ENCODE measurements around the gene MTA1. TPM values are rescaled to one million over a fixed set of nuclear protein-coding genes. Genes with fewer than 3 reads are reported as not detected.

MTA1 gene
- total RNA-seq, 4 donors from 2014 or later: 34.3 to 75.0 (median 49.2) TPM

- no peak for TF ChIP-seq CTCF (IDR thresholded peaks at IDR 0.05; ENCODE audit: low read depth)
Measured at GRCh38 chr14:105388110-105388951, 31.3 kb upstream of the MTA1 start.

GRCh38 chr14:105388976-105389375, 30.7 kb upstream of the MTA1 start:
- no peak for TF ChIP-seq CTCF (IDR thresholded peaks at IDR 0.05; ENCODE audit: low read depth)

- no peak for TF ChIP-seq CTCF (IDR thresholded peaks at IDR 0.05; ENCODE audit: low read depth)
Measured at GRCh38 chr14:105389534-105389933, 30.1 kb upstream of the MTA1 start.

GRCh38 chr14:105389976-105390848, 29.4 kb upstream of the MTA1 start:
- no peak for TF ChIP-seq CTCF (IDR thresholded peaks at IDR 0.05; ENCODE audit: low read depth)

GRCh38 chr14:105390849-105391500, 28.7 kb upstream of the MTA1 start:
- no peak for TF ChIP-seq CTCF (IDR thresholded peaks at IDR 0.05; ENCODE audit: low read depth)

- TF ChIP-seq CTCF (IDR thresholded peaks at IDR 0.05; ENCODE audit: low read depth): no peak
Measured at GRCh38 chr14:105391541-105391940, 28.1 kb upstream of the MTA1 start.

Data from subcutaneous adipose tissue (tissue), 4 donors.